Neuronal stem cell (in vitro differentiated cells): ENCODE data around the gene NEDD4.

Experiments used
- DNase-seq: peaks from one replicate; pipeline ENCODE4 v3.0.0-alpha.2; 2013; ENCODE audit warnings: low spot score
- H2AFZ ChIP-seq: one replicate; pipeline ENCODE4 v1.6.1; 2013; ENCODE audit warnings: mild to moderate bottlenecking, low read length, inconsistent platforms
- H2AK5ac ChIP-seq: 2 replicates; pipeline ENCODE4 v1.6.1; 2013; ENCODE audit warnings: low read depth, mild to moderate bottlenecking, inconsistent platforms, low read length, moderate library complexity, mixed read lengths
- H2BK120ac ChIP-seq: 2 replicates; pipeline ENCODE4 v1.6.1; 2013; ENCODE audit warnings: low read depth, mild to moderate bottlenecking, inconsistent platforms, low read length, moderate library complexity, mixed read lengths
- H2BK12ac ChIP-seq: one replicate; pipeline ENCODE4 v1.6.1; 2013; ENCODE audit warnings: low read length, inconsistent platforms
- H2BK15ac ChIP-seq: 2 replicates; pipeline ENCODE4 v1.6.1; 2013; ENCODE audit warnings: mild to moderate bottlenecking, low read length, inconsistent platforms, mixed read lengths
- H2BK5ac ChIP-seq: one replicate; pipeline ENCODE4 v1.6.1; 2013; ENCODE audit warnings: inconsistent platforms, mild to moderate bottlenecking, low read length, moderate library complexity
- H3K14ac ChIP-seq: one replicate; pipeline ENCODE4 v1.6.1; 2013; ENCODE audit warnings: low read length, inconsistent platforms
- H3K18ac ChIP-seq: 2 replicates; pipeline ENCODE4 v1.6.1; 2013; ENCODE audit warnings: low read length, inconsistent platforms
- H3K23ac ChIP-seq: 2 replicates; pipeline ENCODE4 v1.6.1; 2013; ENCODE audit warnings: low read depth, mild to moderate bottlenecking, mixed read lengths, low read length, inconsistent platforms; ENCODE audit not compliant: poor library complexity
- H3K27ac ChIP-seq: replicated peaks from 3 replicates; pipeline ENCODE4 v1.5.1; 2013; ENCODE audit warnings: low read length, inconsistent platforms
- H3K27me3 ChIP-seq, 3 experiments: 2 replicates each; pipeline ENCODE4 v1.6.1; 2013; ENCODE audit warnings: low read length in 3 of 3, mild to moderate bottlenecking in 2 of 3, inconsistent platforms in 1 of 3, low read depth in 1 of 3, mixed read lengths in 1 of 3, moderate library complexity in 1 of 3; ENCODE audit not compliant: control insufficient read depth in 3 of 3, insufficient read depth in 3 of 3
- H3K36me3 ChIP-seq, 2 donors: replicated peaks in 1 of 2; 2 replicates each; pipeline ENCODE4 v1.6.1; 2013; ENCODE audit warnings: low read length in 2 of 2; ENCODE audit not compliant: control insufficient read depth in 2 of 2, insufficient read depth in 2 of 2
- H3K4ac ChIP-seq: 2 replicates; pipeline ENCODE4 v1.6.1; 2013; ENCODE audit warnings: inconsistent platforms, mild to moderate bottlenecking, low read length, moderate library complexity
- H3K4me1 ChIP-seq, 2 donors: 1 replicate in 1 of 2; 2 replicates in 1 of 2; pipeline ENCODE4 v1.6.1; 2013; ENCODE audit warnings: low read length in 2 of 2, low read depth in 1 of 2; ENCODE audit not compliant: control insufficient read depth in 2 of 2, insufficient read depth in 1 of 2
- H3K4me2 ChIP-seq: one replicate; pipeline ENCODE4 v1.6.1; 2013; ENCODE audit warnings: mild to moderate bottlenecking, low read length, inconsistent platforms; ENCODE audit not compliant: insufficient read depth, poor library complexity, severe bottlenecking
- H3K4me3 ChIP-seq, 2 donors: 2 replicates each; pipeline ENCODE4 v1.5.1; 2013; ENCODE audit warnings: low read length in 2 of 2, mild to moderate bottlenecking in 2 of 2, inconsistent platforms in 1 of 2, moderate library complexity in 1 of 2
- H3K79me1 ChIP-seq: one replicate; pipeline ENCODE4 v1.6.1; 2013; ENCODE audit warnings: low read depth, mild to moderate bottlenecking, inconsistent platforms, low read length, moderate library complexity
- H3K9ac ChIP-seq: one replicate; pipeline ENCODE4 v1.6.1; 2013; ENCODE audit warnings: mild to moderate bottlenecking, low read depth, low read length, inconsistent platforms; ENCODE audit not compliant: poor library complexity
- H3K9me3 ChIP-seq, 2 donors: replicated peaks in 1 of 2; 2 replicates each; pipeline versions ENCODE3 to v1.6.1; 2013; ENCODE audit warnings: low read length in 2 of 2, mild to moderate bottlenecking in 2 of 2, inconsistent platforms in 1 of 2, low read depth in 1 of 2, mixed read lengths in 1 of 2, moderate library complexity in 1 of 2; ENCODE audit not compliant: control insufficient read depth in 2 of 2, insufficient read depth in 1 of 2
- H4K8ac ChIP-seq: one replicate; pipeline ENCODE4 v1.6.1; 2013; ENCODE audit warnings: low read depth, mild to moderate bottlenecking, inconsistent platforms, low read length, moderate library complexity
- H4K91ac ChIP-seq: one replicate; pipeline ENCODE4 v1.6.1; 2013; ENCODE audit warnings: low read length, low read depth, mild to moderate bottlenecking, inconsistent platforms; ENCODE audit not compliant: poor library complexity
- WGBS, 2 donors: extraction: QIAGEN DNeasy Blood & Tissue Kit; methylation state at CpG; one replicate each; pipeline ENCODE4 v1.1.7; 2013; ENCODE audit warnings: missing lambda C conversion rate in 2 of 2, mixed read lengths in 1 of 2; ENCODE audit not compliant: insufficient read length in 2 of 2, insufficient replicate concordance in 1 of 2; ENCODE audit errors: extremely low coverage in 2 of 2; 5-methylcytosine and 5-hydroxymethylcytosine counted together

NEDD4 gene

GRCh38 chr15:55784286-55784685 lies 209.1 kb downstream of the NEDD4 start:
- no peak overlapping the region for H3K9ac ChIP-seq
- H3K79me1 ChIP-seq = no peaks in the 10 kb centered on the region
- peaks cover 2 to 6% of the 10 kb centered on the region in 2 donors for H3K9me3 ChIP-seq
- H3K36me3 ChIP-seq = no peaks in the 10 kb centered on the region
- no peak overlapping the region for H2BK15ac ChIP-seq
- no peak overlapping the region for H2BK120ac ChIP-seq
- H3K4ac ChIP-seq = no peak overlapping the region
- H4K91ac ChIP-seq = no peak overlapping the region
- no peak for DNase-seq
- no peak overlapping the region for H3K27ac ChIP-seq
- no peak overlapping the region for H3K4me2 ChIP-seq
- H3K4me3 ChIP-seq = no peak overlapping the region
- no peak overlapping the region for H3K23ac ChIP-seq
- no peak overlapping the region for H3K14ac ChIP-seq
- H4K8ac ChIP-seq = no peak overlapping the region
- no peak overlapping the region for H3K18ac ChIP-seq
- no peak overlapping the region for H2AK5ac ChIP-seq
- H2BK5ac ChIP-seq = no peak overlapping the region
- H3K4me1 ChIP-seq = peaks cover 11 to 17% of the 10 kb centered on the region in 2 donors
- H2AFZ ChIP-seq = no peak overlapping the region
- no peak overlapping the region for H2BK12ac ChIP-seq
- H3K27me3 ChIP-seq = no peaks in the 10 kb centered on the region

GRCh38 chr15:55782901-55783300 lies 210.5 kb downstream of the NEDD4 start:
- no peak overlapping the region for H4K91ac ChIP-seq
- H4K8ac ChIP-seq = no peak overlapping the region
- WGBS, 2 donors = no CpG with 5 or more reads among the region's 3 CpGs
- no peak overlapping the region for H2AFZ ChIP-seq
- no peak overlapping the region for H3K4me3 ChIP-seq
- no peak for DNase-seq
- H3K27me3 ChIP-seq = no peaks in the 10 kb centered on the region
- no peak overlapping the region for H2BK5ac ChIP-seq
- H3K79me1 ChIP-seq = no peaks in the 10 kb centered on the region
- no peak overlapping the region for H2BK12ac ChIP-seq
- no peaks in the 10 kb centered on the region for H3K36me3 ChIP-seq
- H2BK120ac ChIP-seq = no peak overlapping the region
- H3K27ac ChIP-seq = no peak overlapping the region
- H3K14ac ChIP-seq = no peak overlapping the region
- H3K4ac ChIP-seq = no peak overlapping the region
- H3K9me3 ChIP-seq = peaks cover 2 to 4% of the 10 kb centered on the region in 2 donors
- H3K23ac ChIP-seq = no peak overlapping the region
- no peak overlapping the region for H3K9ac ChIP-seq
- no peak overlapping the region for H3K18ac ChIP-seq
- H2AK5ac ChIP-seq = no peak overlapping the region
- peaks cover 11 to 17% of the 10 kb centered on the region in 2 donors for H3K4me1 ChIP-seq
- no peak overlapping the region for H2BK15ac ChIP-seq
- H3K4me2 ChIP-seq = no peak overlapping the region

- no peak for DNase-seq
- H2BK120ac ChIP-seq = no peak overlapping the region
- WGBS, 2 donors = 100% methylated on average over 1 of the region's 2 CpGs
These were observed 213.1 kb downstream of the NEDD4 start for GRCh38 chr15:55780292-55780691.

GRCh38 chr15:55778932-55779331 lies 214.5 kb downstream of the NEDD4 start:
- Histone ChIP-seq H2BK120ac (no peak overlapping the region), H4K91ac (no peak overlapping the region)

More at GRCh38 chr15:55780292-55780691, 213.1 kb downstream of the NEDD4 start:
- Histone ChIP-seq H3K27me3 (no peaks in the 10 kb centered on the region), H2AK5ac (no peak overlapping the region), H2BK12ac (no peak overlapping the region), H3K18ac (no peak overlapping the region), H3K79me1 (no peaks in the 10 kb centered on the region), H2AFZ (no peak overlapping the region), H3K4me2 (no peak overlapping the region), H3K23ac (no peak overlapping the region), H2BK5ac (no peak overlapping the region), H3K4me1 (peaks cover 5 to 11% of the 10 kb centered on the region in 2 donors), H3K4me3 (no peak overlapping the region), H4K8ac (no peak overlapping the region), H4K91ac (no peak overlapping the region), H3K9ac (no peak overlapping the region), H3K9me3 (peaks cover 2 to 4% of the 10 kb centered on the region in 2 donors), H3K14ac (no peak overlapping the region), H2BK15ac (no peak overlapping the region), H3K27ac (no peak overlapping the region), H3K36me3 (no peaks in the 10 kb centered on the region), H3K4ac (no peak overlapping the region)

More at GRCh38 chr15:55778932-55779331, 214.5 kb downstream of the NEDD4 start:
- no peak overlapping the region for H3K18ac ChIP-seq
- no peak overlapping the region for H3K4me3 ChIP-seq
- H3K9me3 ChIP-seq = peaks cover 2 to 4% of the 10 kb centered on the region in 2 donors
- DNase-seq = no peak
- H3K4me1 ChIP-seq = peaks cover 12 to 16% of the 10 kb centered on the region in 2 donors
- H3K4me2 ChIP-seq = no peak overlapping the region
- no peaks in the 10 kb centered on the region for H3K36me3 ChIP-seq
- H3K27ac ChIP-seq = no peak overlapping the region
- H3K27me3 ChIP-seq = no peaks in the 10 kb centered on the region
- no peak overlapping the region for H4K8ac ChIP-seq
- no peak overlapping the region for H3K4ac ChIP-seq
- WGBS, 2 donors = no CpG with 5 or more reads among the region's 3 CpGs
- no peak overlapping the region for H3K14ac ChIP-seq
- no peak overlapping the region for H3K23ac ChIP-seq
- no peak overlapping the region for H2BK12ac ChIP-seq
- no peak overlapping the region for H2AFZ ChIP-seq
- no peak overlapping the region for H2AK5ac ChIP-seq
- no peak overlapping the region for H2BK15ac ChIP-seq
- no peak overlapping the region for H3K9ac ChIP-seq
- H2BK5ac ChIP-seq = no peak overlapping the region
- no peaks in the 10 kb centered on the region for H3K79me1 ChIP-seq
